H1 (cell line): ENCODE data around the gene OST4. TPM values are rescaled to one million over a fixed set of nuclear protein-coding genes. Genes with fewer than 3 reads are reported as not detected.

ENCODE experiments used
- CTCF ChIA-PET: fragments of 300-600 bp; sonication (Branson Sonifier 250); formaldehyde crosslinking; loops from one replicate; lab custom pipeline; 2021; ENCODE audit not compliant: partially characterized antibody; lab: Charles Lee
- POLR2A ChIA-PET: fragments of 300-600 bp; sonication (Branson Sonifier 250); formaldehyde crosslinking; loops from one replicate; lab custom pipeline; 2021; ENCODE audit warnings: inconsistent platforms; ENCODE audit not compliant: partially characterized antibody; lab: Charles Lee
- DNase-seq, 2 experiments: peaks; one replicate each; pipeline versions ENCODE4 v3.0.0 to v3.0.0-alpha.2; 2010 to 2022; ENCODE audit warnings: low spot score in 2 of 2, low read depth in 1 of 2, mixed read lengths in 1 of 2
- FAIRE-seq: peaks from 2 replicates; lab custom pipeline; 2011; peaks lifted over from hg19 to GRCh38; lab: Jason Lieb, UNC
- H2AFZ ChIP-seq: 2 replicates; pipeline ENCODE4 v1.8.1; 2012; ENCODE audit warnings: low read length, inconsistent platforms
- H2AK5ac ChIP-seq: 2 replicates; pipeline ENCODE4 v1.6.1; 2013; ENCODE audit warnings: low read depth, low read length
- H2BK120ac ChIP-seq: replicated peaks from 2 replicates; pipeline ENCODE3; 2013; ENCODE audit warnings: low read depth, low read length, inconsistent platforms
- H2BK12ac ChIP-seq: 2 replicates; pipeline ENCODE4 v1.6.1; 2013; ENCODE audit warnings: low read depth, low read length
- H2BK15ac ChIP-seq: 2 replicates; pipeline ENCODE4 v1.6.1; 2013; ENCODE audit warnings: low read length
- H2BK20ac ChIP-seq: 2 replicates; pipeline ENCODE4 v1.6.1; 2013; ENCODE audit warnings: low read length
- H2BK5ac ChIP-seq: 2 replicates; pipeline ENCODE4 v1.6.1; 2013; ENCODE audit warnings: low read depth, low read length
- H3K14ac ChIP-seq: 2 replicates; pipeline ENCODE4 v1.6.1; 2013; ENCODE audit warnings: inconsistent platforms; ENCODE audit not compliant: insufficient read length
- H3K18ac ChIP-seq: 2 replicates; pipeline ENCODE4 v1.6.1; 2013; ENCODE audit warnings: low read length; ENCODE audit errors: extremely low read depth
- H3K23ac ChIP-seq: 2 replicates; pipeline ENCODE4 v1.6.1; 2013; ENCODE audit warnings: inconsistent platforms; ENCODE audit not compliant: insufficient read length
- H3K23me2 ChIP-seq: 2 replicates; pipeline ENCODE4 v1.6.1; 2013; ENCODE audit warnings: low read depth, low read length
- H3K27ac ChIP-seq: 2 replicates; pipeline ENCODE4 v1.6.1; 2011; ENCODE audit warnings: low read depth, low read length, inconsistent platforms
- H3K27me3 ChIP-seq, 4 experiments: replicated peaks in 1 of 4; 1 replicate in 1 of 4; 2 replicates in 3 of 4; pipeline versions ENCODE4 v1.6.1 to v1.8.1; 2011 to 2013; ENCODE audit warnings: low read length in 3 of 4, mild to moderate bottlenecking in 3 of 4, inconsistent platforms in 2 of 4, mixed read lengths in 2 of 4, moderate library complexity in 1 of 4; ENCODE audit not compliant: control insufficient read depth in 3 of 4, insufficient read depth in 3 of 4; ENCODE audit errors: extremely low read depth in 1 of 4
- H3K36me3 ChIP-seq, 4 experiments: 2 replicates each; pipeline versions ENCODE4 v1.6.1 to v1.8.1; 2011 to 2013; ENCODE audit warnings: mild to moderate bottlenecking in 4 of 4, low read length in 3 of 4, moderate library complexity in 2 of 4, control low read depth in 1 of 4, inconsistent platforms in 1 of 4; ENCODE audit not compliant: insufficient read depth in 4 of 4, control insufficient read depth in 2 of 4
- H3K4ac ChIP-seq: replicated peaks from 2 replicates; pipeline ENCODE3; 2013; ENCODE audit warnings: low read length, low read depth, mixed read lengths, inconsistent platforms; ENCODE audit not compliant: insufficient read length
- H3K4me1 ChIP-seq, 4 experiments: replicated peaks in 1 of 4; 1 replicate in 1 of 4; 2 replicates in 3 of 4; pipeline versions ENCODE4 v1.6.1 to v1.8.1; 2011 to 2013; ENCODE audit warnings: low read length in 3 of 4, inconsistent platforms in 2 of 4, mixed read lengths in 1 of 4; ENCODE audit not compliant: insufficient read depth in 4 of 4, control insufficient read depth in 3 of 4
- H3K4me2 ChIP-seq, 2 experiments: 2 replicates each; pipeline versions ENCODE4 v1.6.1 to v1.8.1; 2011 to 2013; ENCODE audit warnings: low read depth in 2 of 2, low read length in 2 of 2, control low read depth in 1 of 2, inconsistent platforms in 1 of 2, mild to moderate bottlenecking in 1 of 2; ENCODE audit not compliant: insufficient read depth in 1 of 2
- H3K4me3 ChIP-seq, 4 experiments: fragments of 200-600, 300-600 bp in 1 of 4; sonication (generic), shearing (Covaris generic), sonication (Bioruptor Twin) in 1 of 4; 2 replicates each; pipeline versions ENCODE4 v1.5.1 to v1.8.1; 2011 to 2016; ENCODE audit warnings: low read length in 4 of 4, low read depth in 3 of 4, control low read depth in 2 of 4, inconsistent platforms in 2 of 4, mild to moderate bottlenecking in 2 of 4, mixed read lengths in 1 of 4, moderate library complexity in 1 of 4; ENCODE audit not compliant: insufficient read depth in 2 of 4; ENCODE audit errors: extremely low read depth in 1 of 4
- H3K56ac ChIP-seq: replicated peaks from 2 replicates; pipeline ENCODE3; 2013; ENCODE audit warnings: low read depth, mild to moderate bottlenecking, mixed read lengths, low read length, inconsistent platforms; ENCODE audit not compliant: insufficient read length
- H3K79me1 ChIP-seq: 2 replicates; pipeline ENCODE4 v1.6.1; 2013; ENCODE audit warnings: low read depth, low read length, control low read depth
- H3K79me2 ChIP-seq, 2 experiments: 2 replicates each; pipeline versions ENCODE4 v1.6.1 to v1.8.1; 2012 to 2013; ENCODE audit warnings: low read length in 2 of 2, mild to moderate bottlenecking in 2 of 2, inconsistent platforms in 1 of 2; ENCODE audit not compliant: insufficient read depth in 2 of 2, control insufficient read depth in 1 of 2
- H3K9ac ChIP-seq, 4 experiments: replicated peaks in 1 of 4; 1 replicate in 1 of 4; 2 replicates in 3 of 4; pipeline versions ENCODE4 v1.6.1 to v1.8.1; 2011 to 2013; ENCODE audit warnings: low read depth in 3 of 4, low read length in 3 of 4, control low read depth in 2 of 4, mild to moderate bottlenecking in 2 of 4, moderate library complexity in 2 of 4, inconsistent platforms in 1 of 4; ENCODE audit errors: extremely low read depth in 1 of 4
- H3K9me3 ChIP-seq, 2 experiments: 2 replicates each; pipeline versions ENCODE4 v1.6.1 to v1.8.1; 2012 to 2013; ENCODE audit warnings: mild to moderate bottlenecking in 2 of 2, moderate library complexity in 2 of 2, control low read depth in 1 of 2, inconsistent platforms in 1 of 2, low read depth in 1 of 2, low read length in 1 of 2, mixed read lengths in 1 of 2; ENCODE audit not compliant: insufficient read depth in 2 of 2
- H4K20me1 ChIP-seq, 2 experiments: replicated peaks in 1 of 2; 2 replicates each; pipeline versions ENCODE3 to v1.8.1; 2011 to 2013; ENCODE audit warnings: inconsistent platforms in 2 of 2, low read length in 2 of 2, mild to moderate bottlenecking in 1 of 2; ENCODE audit not compliant: insufficient read depth in 2 of 2, control insufficient read depth in 1 of 2
- H4K5ac ChIP-seq: 2 replicates; pipeline ENCODE4 v1.6.1; 2013; ENCODE audit warnings: low read length, low read depth, mixed read lengths, inconsistent platforms; ENCODE audit not compliant: insufficient read length
- H4K8ac ChIP-seq: 2 replicates; pipeline ENCODE4 v1.8.0; 2013; ENCODE audit warnings: mild to moderate bottlenecking, moderate library complexity, low read length, inconsistent platforms; ENCODE audit not compliant: insufficient read depth; ENCODE audit errors: extremely low read depth
- H4K91ac ChIP-seq: replicated peaks from 2 replicates; pipeline ENCODE3; 2013; ENCODE audit warnings: low read length, mixed read lengths, inconsistent platforms; ENCODE audit not compliant: insufficient read length
- ATF2 ChIP-seq: IDR thresholded peaks from 2 replicates; pipeline ENCODE4 v1.6.1; 2012; ENCODE audit warnings: low read length, inconsistent platforms
- KDM5A ChIP-seq: fragments of 200-600 bp; IDR thresholded peaks from 2 replicates; pipeline ENCODE4 v1.7.1; 2012; ENCODE audit warnings: mild to moderate bottlenecking, low read length, inconsistent platforms, mixed read lengths
- RFX5 ChIP-seq: IDR thresholded peaks from 2 replicates; pipeline ENCODE4 v1.6.1; 2011; ENCODE audit warnings: low read depth, low read length, improper control_type of control experiment, borderline replicate concordance
- whole genome bisulfite sequencing, 2 experiments: shearing (Covaris generic) in 1 of 2; methylation state at CpG; one replicate each; pipeline versions ENCODE4 v1.1.6 to v1.1.7; 2013 to 2015; ENCODE audit warnings: low lambda C conversion rate in 2 of 2, mixed read lengths in 2 of 2, inconsistent platforms in 1 of 2, low coverage in 1 of 2, missing lambda C conversion rate in 1 of 2; ENCODE audit not compliant: insufficient replicate concordance in 2 of 2, insufficient coverage in 1 of 2, insufficient read length in 1 of 2; ENCODE audit errors: extremely low coverage in 1 of 2, missing lambda C conversion rate in 1 of 2; 5-methylcytosine and 5-hydroxymethylcytosine counted together
- polyA plus RNA-seq, 7 experiments: library from polyadenylated mRNA; depleted of rRNA in 3 of 7; stranded (reverse) in 5 of 7; unstranded in 2 of 7; fragments of >200 nt in 5 of 7; fragments of 200-250 nt in 2 of 7; gene quantifications; 1 replicate in 5 of 7; 2 replicates in 1 of 7; 4 replicates in 1 of 7; pipeline versions ENCODE4 v1.2.1 to v1.2.3, GENCODE V29; 2011 to 2013; ENCODE audit warnings: missing spikeins in 2 of 7, mixed read lengths in 2 of 7
- total RNA-seq: library from RNA; stranded (reverse); fragmentation: NEBNext Ultra II Directional; extraction: Animal tissue kit (Norgen Biotek cat#: 25700); gene quantifications from 2 replicates; pipeline ENCODE4 v1.2.1, GENCODE V29; 2021

OST4 gene
- total and polyA plus RNA-seq, 2 of the 8 experiments (the other 6 are each of a cell fraction or from before 2014, with no cell fraction given) = 225 to 865 TPM

GRCh38 chr2:27092696-27093429 lies 21.4 kb upstream of the OST4 start:
- H3K4me2 ChIP-seq = no peak overlapping the region
- H3K14ac ChIP-seq = no peak overlapping the region
- no peak overlapping the region for H2BK12ac ChIP-seq
- ChIA-PET POLR2A (interaction anchor here (1.4 to 1.5 kb wide), 2 partner anchors 20 to 129 kb away, joined by 3 to 4 read pairs; no protein-coding TSS in a partner anchor), CTCF (interaction anchor here (0.6 to 16.5 kb wide), 11 partner anchors 9 to 277 kb away, joined by 3 to 160 read pairs (median 3); partner anchors contain the start of gene AGBL5)
- H2BK5ac ChIP-seq = no peak overlapping the region
- no peaks in the 10 kb centered on the region for H3K9me3 ChIP-seq
- no peak overlapping the region for H2AK5ac ChIP-seq
- no peak overlapping the region for H3K23ac ChIP-seq
- 83% methylated on average over 10 of the region's 10 CpGs; no CpG with 5 or more reads in 1 of the 2 experiments for WGBS, 2 experiments
- H3K79me2 ChIP-seq = no peaks in the 10 kb centered on the region
- no peaks in the 10 kb centered on the region for H3K23me2 ChIP-seq
- no peak overlapping the region for H3K4ac ChIP-seq
- peaks cover 1 to 6% of the 10 kb centered on the region in 2 experiments for H4K20me1 ChIP-seq
- peaks cover 0 to 2% (median under 1%) of the 10 kb centered on the region in 4 experiments; a peak in 2 of 7 replicates for H3K4me1 ChIP-seq
- no peak overlapping the region for H3K9ac ChIP-seq
- no peak overlapping the region for H3K56ac ChIP-seq
- no peak for DNase-seq
- FAIRE-seq = no peak
- no peak overlapping the region for H2BK20ac ChIP-seq
- no peak overlapping the region for H3K18ac ChIP-seq
- H4K91ac ChIP-seq = no peak overlapping the region
- no peak overlapping the region for H2AFZ ChIP-seq
- no peak overlapping the region for H2BK120ac ChIP-seq
- no peak overlapping the region for H3K4me3 ChIP-seq
- H3K79me1 ChIP-seq = no peaks in the 10 kb centered on the region; the same call in 1 of the 2 replicates
- no peak for TF ChIP-seq RFX5
- TF ChIP-seq KDM5A = no peak
- no peak for TF ChIP-seq ATF2
- no peak overlapping the region for H3K27ac ChIP-seq
- no peak overlapping the region for H4K8ac ChIP-seq
- H2BK15ac ChIP-seq = no peak overlapping the region
- no peaks in the 10 kb centered on the region for H3K36me3 ChIP-seq
- no peak overlapping the region for H4K5ac ChIP-seq
- H3K27me3 ChIP-seq = no peaks in the 10 kb centered on the region
